Effector memory CD8-positive, alpha-beta T cell (primary cell): Measurements from ENCODE around the gene ZNF19.
"Not testable (repeated sequence)": the region's sequence is repeated elsewhere in the genome, so short reads cannot be mapped to it uniquely, and the experiment has no call there.

Experiments
- ATAC-seq: fragments of 150-1000 bp; cut with Tn5 transposase; replicated peaks from 2 replicates; pipeline ENCODE4 v1.10.0; 2021; ENCODE audit warnings: mild to moderate bottlenecking, moderate library complexity
- DNase-seq, 3 experiments: peaks; one replicate each; pipeline ENCODE4 v3.0.0; 2021
- H3K27ac Mint-ChIP-seq, 2 donors: one replicate each; pipeline ENCODE4 v1.8.0; 2022; ENCODE audit warnings: mild to moderate bottlenecking in 2 of 2, mixed read lengths in 2 of 2, moderate library complexity in 2 of 2
- H3K27me3 Mint-ChIP-seq, 2 donors: one replicate each; pipeline ENCODE4 v1.8.0; 2022; ENCODE audit warnings: mixed read lengths in 2 of 2
- H3K36me3 Mint-ChIP-seq: one replicate; pipeline ENCODE4 v1.8.0; 2022; ENCODE audit warnings: mild to moderate bottlenecking, moderate library complexity, mixed read lengths; ENCODE audit not compliant: insufficient read depth
- H3K4me1 Mint-ChIP-seq, 2 donors: one replicate each; pipeline ENCODE4 v1.8.0; 2022; ENCODE audit warnings: low read depth in 2 of 2, mixed read lengths in 2 of 2
- H3K4me3 Mint-ChIP-seq, 2 donors: one replicate each; pipeline ENCODE4 v1.8.0; 2022; ENCODE audit warnings: mild to moderate bottlenecking in 2 of 2, mixed read lengths in 2 of 2, moderate library complexity in 2 of 2
- H3K9me3 Mint-ChIP-seq, 2 donors: one replicate each; pipeline ENCODE4 v1.8.0; 2022; ENCODE audit warnings: mixed read lengths in 2 of 2

The ZNF19 gene

DNA sequence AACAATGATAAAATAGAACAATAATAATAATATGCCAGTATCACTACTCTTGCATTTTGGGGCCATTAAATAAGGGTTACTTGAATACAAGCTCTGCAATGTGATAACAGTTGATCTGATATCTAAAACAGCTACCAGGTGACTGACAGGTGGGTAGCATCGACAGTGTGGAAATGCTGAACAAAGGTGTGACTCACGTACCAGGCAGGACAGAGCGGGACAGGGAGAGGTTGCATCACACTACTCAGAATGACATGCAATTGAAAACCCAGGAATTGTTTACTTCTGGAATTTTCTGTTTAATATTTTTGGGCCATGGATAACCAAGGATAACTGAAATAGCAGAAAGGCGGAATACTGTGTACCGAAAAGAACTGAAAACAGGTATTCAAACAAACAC, 15.8 kb upstream of the ZNF19 start:
- Mint-ChIP-seq H3K36me3 (no peaks in the 10 kb centered on the region), H3K9me3 (no peaks in the 10 kb centered on the region), H3K27me3 (peaks cover 21 to 22% of the 10 kb centered on the region in 2 donors), H3K27ac (no peak overlapping the region), H3K4me3 (no peak overlapping the region), H3K4me1 (no peaks in the 10 kb centered on the region)
- no peak for DNase-seq
- no peak for ATAC-seq

DNA sequence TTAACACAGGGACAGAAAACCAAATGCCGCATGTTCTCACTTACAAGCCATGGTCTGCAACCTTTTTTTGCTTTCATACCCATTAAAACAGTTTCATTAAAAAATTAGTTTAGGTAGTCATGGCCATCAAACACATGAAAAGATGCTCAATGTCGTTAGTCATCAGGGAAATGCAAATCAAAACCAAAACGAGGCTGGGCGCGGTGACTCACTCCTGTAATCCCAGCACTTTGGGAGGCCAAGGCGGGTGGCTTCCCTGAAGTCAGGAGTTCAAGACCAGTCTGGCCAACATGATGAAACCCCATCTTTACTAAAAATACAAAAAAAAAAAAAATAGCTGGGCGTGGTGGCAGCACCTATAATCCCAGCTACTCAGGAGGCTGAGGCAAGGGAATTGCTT, 14.9 kb upstream of the ZNF19 start:
- not testable (repeated sequence) for H3K36me3 Mint-ChIP-seq, DNase-seq, ATAC-seq, H3K4me3 Mint-ChIP-seq, H3K4me1 Mint-ChIP-seq, H3K27ac Mint-ChIP-seq, H3K9me3 Mint-ChIP-seq
- H3K27me3 Mint-ChIP-seq, result peaks cover 20 to 27% of the 10 kb centered on the region in 2 donors

GRCh38 chr16:71501547-71501946, 12.4 kb upstream of the ZNF19 start:
- no peak for DNase-seq
- ATAC-seq, result no peak
- H3K9me3 Mint-ChIP-seq, result no peaks in the 10 kb centered on the region
- no peaks in the 10 kb centered on the region for H3K4me1 Mint-ChIP-seq
- peaks cover 20 to 36% of the 10 kb centered on the region in 2 donors for H3K27me3 Mint-ChIP-seq
- peaks cover 3% of the 10 kb centered on the region for H3K36me3 Mint-ChIP-seq
- H3K4me3 Mint-ChIP-seq, result no peak overlapping the region
- no peak overlapping the region for H3K27ac Mint-ChIP-seq

DNA sequence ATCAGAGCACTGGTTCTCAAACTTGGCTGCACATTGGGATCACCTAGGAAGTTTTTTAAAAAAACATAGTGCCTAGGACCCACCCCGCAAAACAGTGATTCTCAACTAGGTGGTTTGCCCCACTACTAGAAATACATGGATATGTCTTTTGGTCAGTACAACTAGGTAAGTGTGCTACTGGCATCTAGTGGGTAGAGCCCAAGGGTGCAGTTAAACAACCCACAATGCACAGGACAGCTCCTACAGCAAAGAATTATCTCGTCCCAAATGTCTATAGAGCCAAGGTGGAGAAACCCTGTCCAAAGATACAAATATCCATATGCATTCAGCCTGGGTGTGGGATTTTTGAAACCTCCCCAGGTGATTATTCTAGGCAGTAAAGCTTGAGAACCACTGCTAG, 11.8 kb upstream of the ZNF19 start:
- H3K4me3 Mint-ChIP-seq, result no peak overlapping the region
- peaks cover 3% of the 10 kb centered on the region for H3K36me3 Mint-ChIP-seq
- no peak for ATAC-seq

DNA sequence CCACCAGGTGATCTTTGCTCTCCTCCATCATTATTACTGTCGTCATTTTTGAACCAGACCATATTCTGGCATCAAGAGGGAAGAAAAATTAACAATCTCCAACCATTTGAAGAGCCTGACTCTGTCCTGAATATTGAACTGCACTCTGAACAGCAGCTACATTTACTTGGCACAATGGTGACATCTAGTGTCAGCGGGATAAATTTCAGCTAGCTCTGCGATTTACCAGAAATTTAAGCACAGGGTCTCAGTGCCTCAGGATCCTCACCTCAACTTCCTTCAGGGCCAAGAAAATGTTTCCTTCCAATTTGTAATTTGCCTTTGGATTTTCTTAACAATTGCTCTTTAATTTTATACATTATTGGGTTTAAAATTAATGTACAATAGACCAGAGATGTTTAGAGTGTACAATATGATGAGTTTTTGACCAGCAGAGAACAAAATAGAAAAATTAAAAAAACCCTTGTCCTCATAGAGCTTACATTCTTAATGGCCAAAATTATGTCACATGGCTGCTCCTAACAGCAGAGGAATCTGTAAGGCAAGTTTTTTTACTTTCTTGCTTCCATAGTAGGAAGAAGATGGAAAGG, 10.7 kb upstream of the ZNF19 start:
- H3K9me3 Mint-ChIP-seq, result no peaks in the 10 kb centered on the region
- H3K27ac Mint-ChIP-seq, result no peak overlapping the region
- no peak overlapping the region for H3K4me3 Mint-ChIP-seq
- DNase-seq (peak; percentile 45 to 61 (median 57)), ATAC-seq (peak; percentile 78)
- H3K27me3 Mint-ChIP-seq, result peaks cover 20 to 36% of the 10 kb centered on the region in 2 donors
- H3K4me1 Mint-ChIP-seq, result no peaks in the 10 kb centered on the region
- peaks cover 3% of the 10 kb centered on the region for H3K36me3 Mint-ChIP-seq

More for the DNA sequence above, 11.8 kb upstream of the ZNF19 start:
- no peak for DNase-seq
- Mint-ChIP-seq H3K9me3 (no peaks in the 10 kb centered on the region), H3K27ac (no peak overlapping the region), H3K4me1 (no peaks in the 10 kb centered on the region), H3K27me3 (peaks cover 20 to 36% of the 10 kb centered on the region in 2 donors)

GRCh38 chr16:71498031-71498430, 8.9 kb upstream of the ZNF19 start:
- Mint-ChIP-seq H3K4me1 (no peaks in the 10 kb centered on the region), H3K4me3 (no peak overlapping the region), H3K36me3 (peaks cover 3% of the 10 kb centered on the region), H3K27ac (no peak overlapping the region), H3K9me3 (no peaks in the 10 kb centered on the region), H3K27me3 (peaks cover 15 to 30% of the 10 kb centered on the region in 2 donors)
- DNase-seq (no peak), ATAC-seq (no peak)

DNA sequence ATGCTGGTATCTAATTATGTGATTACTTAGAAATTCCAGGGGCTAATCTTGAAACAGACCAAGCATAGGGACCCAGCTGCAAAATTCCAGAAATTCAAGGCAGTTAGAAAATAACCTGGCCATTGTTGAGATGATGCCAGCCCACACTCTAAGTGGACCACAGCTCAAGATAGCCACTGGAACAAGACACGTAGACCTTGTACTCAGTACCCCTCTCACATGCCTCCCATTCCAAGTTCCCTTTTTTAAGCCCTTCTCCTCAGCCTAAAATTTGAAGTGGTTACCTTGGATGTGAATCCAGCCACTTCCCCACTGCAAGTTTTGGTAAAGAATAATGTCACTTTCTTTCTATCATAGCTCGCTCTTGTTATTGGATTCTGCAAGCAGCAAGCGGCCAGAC, 4.1 kb upstream of the ZNF19 start:
- DNase-seq, result no peak
- Mint-ChIP-seq H3K27ac (no peak overlapping the region), H3K4me1 (no peaks in the 10 kb centered on the region), H3K36me3 (peaks cover 2% of the 10 kb centered on the region), H3K9me3 (no peaks in the 10 kb centered on the region), H3K27me3 (peaks cover 0 to 1% of the 10 kb centered on the region in 2 donors), H3K4me3 (no peak overlapping the region)
- ATAC-seq, result no peak

GRCh38 chr16:71492786-71493185, 3.7 kb upstream of the ZNF19 start:
- Mint-ChIP-seq H3K4me1 (no peaks in the 10 kb centered on the region), H3K4me3 (no peak overlapping the region), H3K27me3 (peaks cover 1 to 3% of the 10 kb centered on the region in 2 donors), H3K27ac (no peak overlapping the region), H3K36me3 (peaks cover 2% of the 10 kb centered on the region), H3K9me3 (no peaks in the 10 kb centered on the region)
- no peak for ATAC-seq
- DNase-seq, result no peak

DNA sequence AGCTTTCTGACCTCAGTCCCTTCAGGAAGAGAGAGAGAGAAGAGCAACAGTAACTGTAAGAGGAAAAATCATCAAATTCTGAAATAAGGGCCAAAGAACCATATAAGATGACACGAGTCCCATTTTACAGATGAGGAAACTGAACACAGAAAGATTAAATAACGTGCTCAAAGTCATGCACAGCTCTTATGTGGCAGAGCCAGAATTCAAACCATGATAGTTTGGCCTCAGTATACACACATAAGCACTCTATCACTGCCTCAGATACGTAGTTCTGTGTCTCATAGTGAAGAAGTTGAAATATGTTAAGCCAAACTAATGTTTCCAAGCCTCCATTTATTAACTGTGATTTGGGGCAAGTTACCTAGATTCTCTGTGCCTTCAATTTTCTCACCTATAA, 1.9 kb upstream of the ZNF19 start:
- H3K4me3 Mint-ChIP-seq, result no peak overlapping the region
- peaks cover 7 to 12% of the 10 kb centered on the region in 2 donors for H3K27me3 Mint-ChIP-seq
- H3K27ac Mint-ChIP-seq, result no peak overlapping the region
- DNase-seq (no peak), ATAC-seq (no peak)
- H3K9me3 Mint-ChIP-seq, result no peaks in the 10 kb centered on the region
- peaks cover 2% of the 10 kb centered on the region for H3K36me3 Mint-ChIP-seq
- H3K4me1 Mint-ChIP-seq, result no peaks in the 10 kb centered on the region

- H3K4me3 Mint-ChIP-seq, result no peak overlapping the region
- DNase-seq (no peak), ATAC-seq (no peak)
- H3K9me3 Mint-ChIP-seq, result no peaks in the 10 kb centered on the region
- H3K27ac Mint-ChIP-seq, result no peak overlapping the region
- peaks cover 2% of the 10 kb centered on the region for H3K36me3 Mint-ChIP-seq
- H3K4me1 Mint-ChIP-seq, result no peaks in the 10 kb centered on the region
- peaks cover 7 to 12% of the 10 kb centered on the region in 2 donors for H3K27me3 Mint-ChIP-seq
Observed at GRCh38 chr16:71490361-71490760, 1.2 kb upstream of the ZNF19 start.

DNA sequence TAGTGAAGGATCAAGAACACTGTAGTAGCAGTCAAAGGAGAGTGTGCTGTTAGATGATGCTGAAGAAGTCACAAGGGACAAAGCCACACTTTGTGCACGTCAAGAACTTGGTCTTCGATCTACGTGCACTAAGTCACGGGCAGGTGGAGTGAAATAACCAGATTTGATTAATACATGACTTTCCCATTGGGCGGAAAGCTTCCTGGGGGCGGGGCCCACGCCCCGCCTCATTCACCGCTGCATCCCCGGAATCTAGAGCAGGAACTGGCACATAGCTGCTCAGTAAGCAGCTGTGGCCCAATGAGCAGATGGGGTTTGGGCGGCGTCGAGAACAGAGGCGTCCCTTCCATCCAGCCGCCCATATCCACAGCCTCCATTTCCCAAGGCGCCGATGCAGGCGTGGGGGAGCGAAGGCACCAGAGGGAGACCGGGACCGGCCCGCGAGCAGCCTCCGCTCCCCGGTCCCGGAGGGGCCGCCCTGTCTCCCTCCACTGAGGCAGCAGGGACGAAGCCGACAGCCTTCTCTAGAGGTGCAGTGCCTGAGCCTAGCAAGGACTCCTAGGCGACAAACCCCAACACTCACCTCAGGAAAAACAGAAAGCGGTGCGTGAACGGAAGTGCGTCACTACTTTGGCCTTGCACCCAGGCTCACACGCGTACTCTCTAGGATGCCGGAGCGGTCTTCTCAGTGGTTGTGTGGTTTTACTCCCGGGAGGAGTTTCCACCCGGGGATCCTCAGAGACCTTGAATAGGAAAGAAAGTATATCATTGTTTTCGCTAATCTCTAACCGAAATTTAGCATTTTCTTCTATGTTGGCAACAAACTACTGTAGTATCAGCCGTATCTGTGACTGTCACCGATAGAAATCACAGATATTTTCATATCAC, 4.9 kb downstream of the ZNF19 start:
- Mint-ChIP-seq H3K27ac (peak overlapping the region; percentile 87 to 94), H3K4me1 (peaks cover 8 to 13% of the 10 kb centered on the region in 2 donors), H3K9me3 (no peaks in the 10 kb centered on the region), H3K4me3 (peak overlapping the region; percentile 83 to 87), H3K27me3 (peaks cover 7 to 12% of the 10 kb centered on the region in 2 donors), H3K36me3 (peaks cover 7% of the 10 kb centered on the region)
- peak; percentile 73 to 75 (median 74) for DNase-seq
- peak; percentile 83 for ATAC-seq

DNA sequence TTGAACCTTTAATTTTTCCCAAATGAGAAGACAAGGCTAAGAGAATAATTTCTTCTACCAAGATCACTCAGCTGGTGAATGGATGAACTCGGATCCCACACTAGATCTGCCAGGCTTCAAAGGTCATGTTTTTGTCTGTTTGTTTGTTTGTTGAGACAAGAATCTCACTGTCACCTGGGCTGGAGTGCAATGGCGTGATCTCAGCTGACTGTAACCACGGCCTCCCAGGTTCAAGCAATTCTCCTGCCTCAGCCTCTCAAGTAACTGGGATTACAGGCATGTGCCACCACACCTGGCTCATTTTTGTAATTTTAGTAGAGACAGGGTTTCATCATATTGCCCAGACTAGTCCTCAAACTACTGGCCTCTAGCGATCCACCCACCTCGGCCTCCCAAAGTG, 6.6 kb downstream of the ZNF19 start:
- no peak for DNase-seq
- no peak for ATAC-seq
- Mint-ChIP-seq H3K27me3 (peaks cover 3 to 7% of the 10 kb centered on the region in 2 donors), H3K4me3 (no peak overlapping the region), H3K36me3 (peaks cover 4% of the 10 kb centered on the region), H3K9me3 (no peaks in the 10 kb centered on the region), H3K27ac (no peak overlapping the region), H3K4me1 (peaks cover 8 to 13% of the 10 kb centered on the region in 2 donors)

DNA sequence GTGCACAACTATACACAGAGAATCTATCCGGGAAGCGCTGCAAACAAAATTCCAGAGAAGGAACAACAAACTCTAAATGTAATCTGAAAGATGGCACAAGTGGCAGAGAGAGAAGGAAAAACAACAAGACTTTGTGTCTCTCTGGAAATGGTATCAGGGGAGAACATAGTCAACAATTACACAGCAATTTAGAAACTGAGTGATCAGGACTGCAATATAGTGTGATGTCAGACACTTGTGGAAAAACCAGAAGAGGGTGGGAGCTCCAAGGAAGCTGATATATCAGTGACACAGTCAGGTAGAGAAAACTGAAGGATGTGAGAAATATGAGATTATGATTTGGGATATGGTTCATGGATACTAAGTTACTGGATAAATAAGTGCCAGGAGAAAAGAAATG, 8.2 kb downstream of the ZNF19 start:
- peaks cover 4% of the 10 kb centered on the region for H3K36me3 Mint-ChIP-seq
- ATAC-seq, result no peak
- H3K4me3 Mint-ChIP-seq, result no peak overlapping the region
- H3K27me3 Mint-ChIP-seq, result no peaks in the 10 kb centered on the region
- DNase-seq, result no peak
- peak overlapping the region in 1 of 2 donors; percentile 0 for H3K27ac Mint-ChIP-seq
- peaks cover 8 to 13% of the 10 kb centered on the region in 2 donors for H3K4me1 Mint-ChIP-seq
- no peaks in the 10 kb centered on the region for H3K9me3 Mint-ChIP-seq

DNA sequence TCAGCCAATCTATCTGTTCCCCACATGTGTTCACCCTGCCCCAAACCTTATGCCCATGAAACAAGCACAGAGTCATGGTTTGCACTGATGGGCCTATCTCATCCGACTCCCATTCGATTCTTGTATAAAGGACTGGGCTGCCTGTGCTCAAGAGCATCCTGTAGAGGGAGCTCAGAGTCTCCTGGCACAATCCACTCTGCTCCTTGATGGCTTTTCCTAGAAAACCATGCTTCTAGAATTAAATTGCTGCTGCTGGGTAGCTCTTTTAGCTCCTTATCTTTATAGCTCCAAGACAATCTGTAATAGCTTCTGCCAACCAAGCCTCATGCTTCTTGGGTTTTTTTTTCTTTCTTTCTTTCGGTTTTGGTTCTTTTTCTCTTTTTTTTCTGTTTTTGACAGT, 9.7 kb downstream of the ZNF19 start:
- H3K4me3 Mint-ChIP-seq, result no peak overlapping the region
- ATAC-seq, result no peak
- peaks cover 4% of the 10 kb centered on the region for H3K36me3 Mint-ChIP-seq
- no peaks in the 10 kb centered on the region for H3K27me3 Mint-ChIP-seq
- H3K27ac Mint-ChIP-seq, result no peak overlapping the region
- H3K9me3 Mint-ChIP-seq, result no peaks in the 10 kb centered on the region
- no peak for DNase-seq
- H3K4me1 Mint-ChIP-seq, result peaks cover 7 to 8% of the 10 kb centered on the region in 2 donors
